Adrenal gland (tissue), 5 donors: ENCODE data around the gene LSM4.

Experiments used
- CTCF ChIP-seq, 6 experiments: fragments of 450-650 bp in 4 of 6; fragments of 200-600 bp in 2 of 6; sonication (generic) in 1 of 6; IDR thresholded peaks; 1 replicate in 5 of 6; 2 replicates in 1 of 6; pipeline versions ENCODE4 v1.5.1 to v1.8.0; 2016 to 2021; ENCODE audit warnings: antibody characterized with exemption in 6 of 6, mild to moderate bottlenecking in 2 of 6, moderate library complexity in 1 of 6
- POLR2A ChIP-seq, 2 donors: fragments of 450-650 bp; IDR thresholded peaks; one replicate each; pipeline ENCODE4 v1.6.1; 2017; ENCODE audit warnings: antibody characterized with exemption in 2 of 2, mild to moderate bottlenecking in 2 of 2, moderate library complexity in 1 of 2
- donor health status: DM: no; HTN: no; CAD: no.

- TF ChIP-seq POLR2A (IDR thresholded peaks at IDR 0.05), result peak in 1 of 2 donors; percentile 9
- no peak for TF ChIP-seq CTCF (IDR thresholded peaks at IDR 0.05)
Observed at GRCh38 chr19:18338541-18338940, 15.7 kb upstream of the LSM4 start.
